Activated CD4-positive, alpha-beta T cell treated with anti-CD3 and anti-CD28 coated beads for 36 hours (primary cell): ENCODE results near the gene MTRR. TPM values are rescaled to one million over a fixed set of nuclear protein-coding genes. Genes with fewer than 3 reads are reported as not detected.

ENCODE experiments used
- ATAC-seq: fragments of 200-7000 bp; cut with Tn5 transposase; one replicate; pipeline ENCODE4 v1.10.0; 2021; ENCODE audit warnings: mild to moderate bottlenecking, moderate library complexity
- CTCF ChIA-PET: fragments of 350-600 bp; sonication (Branson Sonifier 250); formaldehyde crosslinking; loops from one replicate; lab custom pipeline; 2021; ENCODE audit warnings: antibody characterized with exemption; lab: Charles Lee
- POLR2A ChIA-PET: fragments of 350-600 bp; sonication (Branson Sonifier 250); formaldehyde crosslinking; loops from one replicate; lab custom pipeline; 2021; ENCODE audit warnings: antibody characterized with exemption, inconsistent platforms; lab: Charles Lee
- DNase-seq: peaks from one replicate; pipeline ENCODE4 v3.0.0-alpha.2; 2020
- H3K27ac Mint-ChIP-seq: one replicate; pipeline ENCODE4 v1.8.0; 2021; ENCODE audit warnings: mixed read lengths
- H3K27me3 Mint-ChIP-seq: one replicate; pipeline ENCODE4 v1.8.0; 2021; ENCODE audit warnings: mixed read lengths
- H3K36me3 Mint-ChIP-seq: one replicate; pipeline ENCODE4 v1.8.0; 2021; ENCODE audit warnings: low read depth, mixed read lengths
- H3K4me1 Mint-ChIP-seq: one replicate; pipeline ENCODE4 v1.8.0; 2021; ENCODE audit warnings: mixed read lengths
- H3K4me3 Mint-ChIP-seq: one replicate; pipeline ENCODE4 v1.8.0; 2021; ENCODE audit warnings: mild to moderate bottlenecking, moderate library complexity, mixed read lengths
- H3K9me3 Mint-ChIP-seq: one replicate; pipeline ENCODE4 v1.8.0; 2021; ENCODE audit warnings: low read depth, mixed read lengths
- intact Hi-C, 2 experiments: fragments of 100-400 bp; cut with DNase I in 1 of 2; cut with micrococcal nuclease in 1 of 2; formaldehyde crosslinking; loops; one replicate each; pipeline versions ENCODE4 v1.14.2 to v1.15.1; 2022 to 2024; cut with DNase I, micrococcal nuclease
- total RNA-seq, 2 experiments: library from RNA; stranded (reverse); gene quantifications; one replicate each; pipeline ENCODE4 v1.2.3, GENCODE V29; 2021

MTRR gene
- 10 to 100 TPM; 49.3 to 52.9 TPM for total RNA-seq

- Mint-ChIP-seq H3K27me3 (no peaks in the 10 kb centered on the region), H3K9me3 (no peaks in the 10 kb centered on the region), H3K4me1 (peaks cover 68% of the 10 kb centered on the region), H3K4me3 (peak within 1 kb of the TSS; percentile 94), H3K36me3 (peaks cover 40% of the 10 kb centered on the region), H3K27ac (peak within 1 kb of the TSS; percentile 95)
- ChIA-PET CTCF (interaction anchor here (0.6 to 5.0 kb wide), 4 partner anchors 9 to 18 kb away, joined by 3 to 21 read pairs (median 6); no protein-coding TSS in a partner anchor), POLR2A (interaction anchor here (0.5 to 1.7 kb wide), 6 partner anchors 8 to 18 kb away, joined by 3 to 9 read pairs (median 4); partner anchors contain the start of gene CFAP90)
- intact Hi-C loops: loop anchor here (1.0 to 10.0 kb wide), 10 partner anchors 9 to 1492 kb away; partner anchors contain the start of genes NSUN2 (in 2 of the 2), SRD5A1 (in 2 of the 2), TENT4A (in 2 of the 2) and CFAP90 (in 1 of the 2)
- DNase-seq (peak; percentile 93), ATAC-seq (peak; percentile 99)
These were observed at the start of gene MTRR, which contains the start of gene FASTKD3 for GRCh38 chr5:7868773-7869473. Gene MTRR (plus strand): TSS chr5:7869148. CDS start chr5:7870795, 1,647 bp downstream. Gene FASTKD3 (minus strand): TSS chr5:7869031. CDS start chr5:7868083, 948 bp downstream.

DNA sequence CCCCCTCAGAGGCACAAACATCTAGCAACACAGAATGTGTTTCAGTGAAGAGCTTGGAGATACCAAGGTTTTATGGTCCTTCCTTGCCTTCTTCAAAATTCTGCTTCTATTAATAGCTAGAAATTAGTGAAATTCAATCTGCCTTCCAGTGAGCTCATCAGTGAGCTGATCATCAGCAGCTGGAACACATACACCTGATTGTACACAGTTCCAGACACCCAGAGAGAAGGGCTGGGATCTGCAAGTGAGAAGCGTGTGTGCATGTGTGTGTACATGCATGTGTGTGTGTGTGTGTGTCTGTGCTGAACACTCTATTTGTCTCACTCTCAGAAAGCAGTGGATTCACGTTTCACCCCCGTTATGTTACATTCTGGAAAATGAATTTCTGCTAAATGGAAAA is 46.5 kb upstream of the MTRR start:
- ChIA-PET POLR2A (no interaction called here), CTCF (interaction anchor here (0.8 kb wide), 1 partner anchor 9 kb away, joined by 3 read pairs; no protein-coding TSS in a partner anchor)
- H3K36me3 Mint-ChIP-seq: no peaks in the 10 kb centered on the region
- H3K4me1 Mint-ChIP-seq: no peaks in the 10 kb centered on the region
- H3K4me3 Mint-ChIP-seq: no peak overlapping the region
- no peak for DNase-seq
- H3K27ac Mint-ChIP-seq: no peak overlapping the region
- ATAC-seq: no peak
- H3K9me3 Mint-ChIP-seq: no peaks in the 10 kb centered on the region
- peaks cover 37% of the 10 kb centered on the region for H3K27me3 Mint-ChIP-seq
- intact Hi-C loops: no loop called here

- CTCF ChIA-PET: no interaction called here
- Mint-ChIP-seq H3K36me3 (no peaks in the 10 kb centered on the region), H3K9me3 (no peaks in the 10 kb centered on the region)
These were observed 45.4 kb upstream of the MTRR start for GRCh38 chr5:7823594-7823993.

DNA sequence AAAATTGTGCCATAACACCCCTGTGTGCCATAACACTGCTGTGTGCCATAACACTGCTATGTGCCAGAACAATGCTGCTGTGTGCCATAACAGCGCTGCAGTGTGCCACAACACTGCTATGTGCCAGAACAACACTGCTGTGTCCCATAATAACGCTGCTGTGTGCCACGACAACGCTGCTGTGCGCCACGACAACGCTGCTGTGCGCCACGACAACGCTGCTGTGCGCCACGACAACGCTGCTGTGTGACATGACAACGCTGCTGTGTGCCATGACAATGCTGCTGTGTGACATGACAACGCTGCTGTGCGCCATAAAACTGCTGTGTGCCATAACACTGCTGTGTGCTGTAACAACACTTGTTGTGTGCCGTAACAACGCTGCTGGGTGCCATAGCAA is 44.0 kb upstream of the MTRR start:
- POLR2A ChIA-PET: no interaction called here
- Mint-ChIP-seq H3K27ac (no peak overlapping the region), H3K36me3 (no peaks in the 10 kb centered on the region), H3K4me1 (no peaks in the 10 kb centered on the region), H3K27me3 (peaks cover 32% of the 10 kb centered on the region), H3K9me3 (no peaks in the 10 kb centered on the region), H3K4me3 (no peak overlapping the region)
- CTCF ChIA-PET: no interaction called here
- no peak for ATAC-seq
- DNase-seq: no peak
- intact Hi-C loops: no loop called here

More at GRCh38 chr5:7823594-7823993, 45.4 kb upstream of the MTRR start:
- POLR2A ChIA-PET: no interaction called here
- Mint-ChIP-seq H3K4me3 (no peak overlapping the region), H3K27ac (no peak overlapping the region), H3K27me3 (peaks cover 38% of the 10 kb centered on the region), H3K4me1 (no peaks in the 10 kb centered on the region)
- DNase-seq (no peak), ATAC-seq (no peak)
- intact Hi-C loops: no loop called here

GRCh38 chr5:7825630-7826029 is 43.3 kb upstream of the MTRR start:
- no peak overlapping the region for H3K4me3 Mint-ChIP-seq
- ATAC-seq (no peak), DNase-seq (no peak)
- H3K4me1 Mint-ChIP-seq: no peaks in the 10 kb centered on the region
- intact Hi-C loops: no loop called here
- CTCF ChIA-PET: no interaction called here
- H3K36me3 Mint-ChIP-seq: no peaks in the 10 kb centered on the region
- H3K27me3 Mint-ChIP-seq: peaks cover 32% of the 10 kb centered on the region
- H3K27ac Mint-ChIP-seq: no peak overlapping the region
- no peaks in the 10 kb centered on the region for H3K9me3 Mint-ChIP-seq
- POLR2A ChIA-PET: no interaction called here

DNA sequence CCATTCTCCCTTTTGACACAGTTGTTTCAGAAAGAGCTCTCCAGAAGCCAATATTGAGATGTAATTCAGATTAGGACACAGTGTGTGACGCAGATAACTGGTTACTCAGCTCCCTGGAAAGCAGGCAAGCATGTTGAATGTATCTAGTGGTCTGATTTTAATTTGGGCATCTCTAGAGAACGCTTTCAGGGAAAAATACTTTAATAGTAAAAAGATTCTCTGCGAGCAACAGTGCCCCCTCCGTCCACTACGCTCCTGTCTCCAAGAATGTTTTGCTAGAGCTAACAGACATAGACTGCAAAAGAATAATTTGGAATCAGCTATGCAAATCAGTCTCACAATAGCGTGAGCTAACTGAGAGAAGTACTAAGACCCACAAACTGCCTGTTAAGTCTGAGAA is 41.3 kb upstream of the MTRR start:
- POLR2A ChIA-PET: no interaction called here
- CTCF ChIA-PET: no interaction called here

DNA sequence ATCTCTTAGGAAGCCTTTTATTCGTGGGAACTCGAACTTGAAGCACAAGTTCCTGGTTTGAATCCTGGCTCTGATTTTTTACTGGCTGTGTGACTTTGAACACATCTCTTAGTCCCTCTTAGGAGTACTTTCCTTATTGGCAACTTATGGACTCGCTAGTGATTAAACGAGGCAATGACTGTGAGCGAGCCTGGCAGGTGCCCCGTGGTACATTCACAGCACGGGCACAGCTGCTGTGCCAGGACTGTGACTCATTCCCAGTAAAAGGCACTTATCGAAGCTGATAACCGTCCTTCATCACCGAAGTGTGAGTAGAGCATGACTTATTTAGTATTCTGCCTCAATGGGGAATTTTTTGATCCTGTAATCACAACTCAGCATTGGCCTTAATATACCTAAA is 40.7 kb upstream of the MTRR start:
- no peak overlapping the region for H3K27ac Mint-ChIP-seq
- POLR2A ChIA-PET: no interaction called here
- H3K36me3 Mint-ChIP-seq: no peaks in the 10 kb centered on the region
- DNase-seq (no peak), ATAC-seq (no peak)
- H3K27me3 Mint-ChIP-seq: peaks cover 22% of the 10 kb centered on the region
- no peak overlapping the region for H3K4me3 Mint-ChIP-seq
- intact Hi-C loops: no loop called here
- H3K9me3 Mint-ChIP-seq: no peaks in the 10 kb centered on the region
- H3K4me1 Mint-ChIP-seq: no peaks in the 10 kb centered on the region
- CTCF ChIA-PET: no interaction called here

More for the DNA sequence above, 41.3 kb upstream of the MTRR start:
- Mint-ChIP-seq H3K9me3 (no peaks in the 10 kb centered on the region), H3K4me3 (no peak overlapping the region), H3K36me3 (no peaks in the 10 kb centered on the region), H3K4me1 (no peaks in the 10 kb centered on the region), H3K27ac (no peak overlapping the region), H3K27me3 (peaks cover 28% of the 10 kb centered on the region)
- intact Hi-C loops: no loop called here
- DNase-seq: no peak
- ATAC-seq: no peak

GRCh38 chr5:7834982-7835381 is 34.0 kb upstream of the MTRR start:
- Mint-ChIP-seq H3K27ac (no peak overlapping the region), H3K4me1 (no peaks in the 10 kb centered on the region), H3K4me3 (no peak overlapping the region), H3K9me3 (no peaks in the 10 kb centered on the region), H3K27me3 (peaks cover 9% of the 10 kb centered on the region), H3K36me3 (no peaks in the 10 kb centered on the region)
- ChIA-PET POLR2A (no interaction called here), CTCF (interaction anchor here (1.2 kb wide), 1 partner anchor 9 kb away, joined by 3 read pairs; no protein-coding TSS in a partner anchor)
- intact Hi-C loops: no loop called here
- no peak for ATAC-seq
- DNase-seq: no peak

- Mint-ChIP-seq H3K9me3 (no peaks in the 10 kb centered on the region), H3K4me3 (no peak overlapping the region), H3K36me3 (no peaks in the 10 kb centered on the region), H3K27me3 (peaks cover 15% of the 10 kb centered on the region), H3K4me1 (no peaks in the 10 kb centered on the region), H3K27ac (no peak overlapping the region)
- ATAC-seq (no peak), DNase-seq (no peak)
- CTCF ChIA-PET: no interaction called here
- POLR2A ChIA-PET: no interaction called here
- intact Hi-C loops: no loop called here
These were observed 31.5 kb upstream of the MTRR start for GRCh38 chr5:7837403-7837802.

DNA sequence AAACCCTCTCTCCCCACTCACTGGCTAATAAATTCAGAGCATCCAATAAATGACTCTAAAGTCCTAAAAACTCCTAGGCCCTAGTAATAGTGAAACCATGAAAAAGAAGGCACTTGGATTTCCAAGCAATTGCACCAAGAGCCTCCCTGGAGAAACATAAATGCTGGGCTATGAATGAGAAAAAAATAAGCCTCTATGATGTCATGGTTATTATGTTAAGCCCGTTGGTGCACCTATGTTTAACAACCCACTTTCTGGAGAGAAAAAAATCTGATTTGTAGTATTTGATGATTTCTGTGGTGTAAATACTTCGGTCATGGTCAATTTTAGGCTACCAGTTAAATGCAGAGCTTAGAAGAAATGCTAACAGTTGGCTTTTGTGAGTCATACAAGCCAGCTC is 26.4 kb upstream of the MTRR start:
- H3K27me3 Mint-ChIP-seq: peaks cover 23% of the 10 kb centered on the region

GRCh38 chr5:7844901-7845300 is 24.0 kb upstream of the MTRR start:
- ChIA-PET POLR2A (no interaction called here), CTCF (no interaction called here)
- peaks cover 33% of the 10 kb centered on the region for H3K27me3 Mint-ChIP-seq
- intact Hi-C loops: no loop called here
- H3K4me1 Mint-ChIP-seq: peaks cover 1% of the 10 kb centered on the region
- ATAC-seq: no peak
- H3K36me3 Mint-ChIP-seq: no peaks in the 10 kb centered on the region
- no peak overlapping the region for H3K4me3 Mint-ChIP-seq
- H3K27ac Mint-ChIP-seq: no peak overlapping the region
- no peaks in the 10 kb centered on the region for H3K9me3 Mint-ChIP-seq
- no peak for DNase-seq

More for the DNA sequence above, 26.4 kb upstream of the MTRR start:
- ATAC-seq (no peak), DNase-seq (no peak)
- ChIA-PET POLR2A (no interaction called here), CTCF (no interaction called here)
- no peaks in the 10 kb centered on the region for H3K4me1 Mint-ChIP-seq
- no peaks in the 10 kb centered on the region for H3K36me3 Mint-ChIP-seq
- no peak overlapping the region for H3K27ac Mint-ChIP-seq
- no peak overlapping the region for H3K4me3 Mint-ChIP-seq
- intact Hi-C loops: no loop called here
- no peaks in the 10 kb centered on the region for H3K9me3 Mint-ChIP-seq

DNA sequence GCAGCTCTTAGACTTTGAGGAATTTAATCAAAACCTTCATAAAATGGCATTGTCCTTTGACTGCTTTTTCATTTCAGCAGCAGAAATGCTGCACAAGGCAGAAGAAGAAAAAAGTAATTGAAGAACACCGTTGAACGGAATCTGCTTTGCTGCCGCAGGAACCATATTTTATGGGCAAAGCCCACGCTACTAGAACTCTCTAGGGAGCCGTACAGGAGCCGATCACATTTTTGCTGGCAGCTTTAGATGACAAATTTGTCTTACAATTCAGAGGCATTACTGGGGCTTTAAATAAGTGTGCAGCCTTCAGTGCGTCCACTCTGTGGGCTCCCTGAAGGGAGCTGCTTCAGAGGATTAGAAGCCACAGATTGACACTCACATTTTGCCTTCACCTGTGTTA is 23.4 kb upstream of the MTRR start:
- Mint-ChIP-seq H3K4me3 (no peak overlapping the region), H3K36me3 (no peaks in the 10 kb centered on the region), H3K27me3 (peaks cover 34% of the 10 kb centered on the region), H3K9me3 (no peaks in the 10 kb centered on the region), H3K4me1 (peaks cover 5% of the 10 kb centered on the region), H3K27ac (no peak overlapping the region)
- ChIA-PET CTCF (interaction anchor here (0.5 kb wide), 1 partner anchor 1043 kb away, joined by 3 read pairs; no protein-coding TSS in a partner anchor), POLR2A (no interaction called here)
- intact Hi-C loops: no loop called here
- ATAC-seq: no peak
- DNase-seq: no peak
